Choroid plexus epithelial cell (primary cell): ENCODE measurements around the gene ACOX3.
"Not testable (repeated sequence)": the region's sequence is repeated elsewhere in the genome, so short reads cannot be mapped to it uniquely, and the experiment has no call there.

Source experiments
- DNase-seq: peaks from one replicate; pipeline ENCODE4 v3.0.0-alpha.2; 2010; ENCODE audit warnings: low read depth
- H3K4me3 ChIP-seq: 2 replicates; pipeline ENCODE4 v1.5.1; 2011; ENCODE audit warnings: low read depth, mild to moderate bottlenecking, control low read depth, low read length, moderate library complexity
- CTCF ChIP-seq: conservative IDR thresholded peaks from 2 replicates; pipeline ENCODE4 v1.5.1; 2011; ENCODE audit warnings: low read depth, mild to moderate bottlenecking, control low read depth, inconsistent platforms, low read length, moderate library complexity

Gene ACOX3

GRCh38 chr4:8353158-8353669, 87.3 kb downstream of the ACOX3 start:
- no peak for DNase-seq
- no peak for TF ChIP-seq CTCF
- no peak overlapping the region for H3K4me3 ChIP-seq

GRCh38 chr4:8352368-8353157, 88.0 kb downstream of the ACOX3 start:
- TF ChIP-seq CTCF = no peak
- H3K4me3 ChIP-seq = no peak overlapping the region
- peak; percentile 8 for DNase-seq

- TF ChIP-seq CTCF = no peak
- H3K4me3 ChIP-seq = no peak overlapping the region
- DNase-seq = peak; percentile 90
Measured at GRCh38 chr4:8351931-8352367, 88.6 kb downstream of the ACOX3 start.

DNA sequence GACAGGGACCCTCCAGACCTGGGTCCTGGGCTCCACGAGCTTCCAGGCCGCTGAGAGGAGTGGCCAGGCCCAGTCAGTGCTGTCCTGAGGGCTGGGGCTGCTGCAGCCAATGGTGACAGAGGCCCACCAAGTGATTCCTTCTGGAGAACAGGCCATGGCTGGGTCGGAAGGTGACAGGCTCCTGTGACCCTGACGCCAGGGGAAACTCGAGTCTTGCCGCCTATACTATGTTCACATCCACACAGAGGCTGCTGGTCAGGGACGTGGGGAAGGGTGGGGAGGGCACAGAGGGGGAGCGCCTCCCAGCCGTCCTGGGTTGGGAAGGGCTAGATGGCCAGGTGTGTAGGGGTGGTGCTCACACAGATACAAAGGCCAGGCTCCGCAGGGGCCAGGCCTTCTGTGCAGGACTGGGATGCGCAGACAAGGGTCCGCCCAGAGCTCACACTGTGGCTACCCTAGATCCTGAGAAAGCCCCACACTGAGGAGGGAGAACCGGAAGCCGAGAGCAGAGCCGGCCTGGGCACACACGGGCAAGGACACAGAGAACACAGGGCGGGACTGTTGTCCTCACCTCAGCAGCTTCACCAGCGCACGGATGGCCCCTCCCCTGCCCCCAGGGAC, 89.6 kb downstream of the ACOX3 start:
- no peak for TF ChIP-seq CTCF
- DNase-seq = no peak
- H3K4me3 ChIP-seq = no peak overlapping the region

- no peak overlapping the region for H3K4me3 ChIP-seq
- no peak for DNase-seq
- TF ChIP-seq CTCF = no peak
Measured at GRCh38 chr4:8350352-8350751, 90.2 kb downstream of the ACOX3 start.

DNA sequence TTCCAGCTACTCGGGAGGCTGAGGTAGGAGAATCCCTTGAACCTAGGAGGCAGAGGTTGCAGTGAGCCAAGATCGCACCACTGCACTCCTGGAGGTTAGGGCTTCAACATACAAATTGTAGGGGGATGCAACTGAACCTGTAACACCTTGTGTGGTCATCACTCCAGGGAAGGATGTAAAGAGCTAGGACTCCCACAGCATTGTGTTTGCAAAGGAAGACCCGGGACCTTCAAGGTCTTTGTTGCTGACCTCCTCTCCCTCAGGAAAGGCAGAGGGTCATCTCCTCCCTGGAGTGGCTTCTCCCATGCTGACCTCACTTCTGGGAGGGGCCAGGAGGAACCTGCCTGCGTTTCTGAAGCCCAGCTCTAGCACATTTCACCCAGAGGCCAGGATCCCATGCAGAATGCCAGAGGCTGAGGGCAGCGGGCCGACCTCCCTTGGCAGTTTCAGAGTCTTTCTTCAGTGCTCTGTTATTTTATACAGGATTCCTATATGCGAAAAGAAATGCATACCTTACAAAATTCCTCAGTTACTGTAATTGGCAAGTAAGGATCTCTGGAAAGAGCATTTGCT, 90.8 kb downstream of the ACOX3 start:
- no peak for DNase-seq
- no peak overlapping the region for H3K4me3 ChIP-seq
- no peak for TF ChIP-seq CTCF

DNA sequence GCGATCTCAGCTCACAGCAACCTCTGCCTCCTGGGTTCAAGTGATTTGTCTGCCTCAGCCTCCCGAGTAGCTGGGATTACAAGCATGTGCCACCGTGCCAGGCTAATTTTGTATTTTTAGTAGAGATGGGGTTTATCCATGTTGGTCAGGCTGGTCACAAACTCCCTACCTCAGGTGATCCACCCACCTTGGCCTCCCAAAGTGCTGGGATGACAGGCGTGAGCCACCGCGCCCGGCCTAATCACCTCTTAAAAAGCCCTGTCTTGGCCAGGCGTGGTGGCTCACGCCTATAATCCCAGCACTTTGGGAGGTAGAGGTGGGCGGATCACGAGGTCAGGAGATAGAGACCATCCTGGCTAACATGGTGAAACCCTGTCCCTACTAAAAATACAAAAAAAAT, 91.3 kb downstream of the ACOX3 start:
- DNase-seq, H3K4me3 ChIP-seq: not testable (repeated sequence)
